PC-3 (cell line): Measurements from ENCODE around the gene C12orf57. TPM values are rescaled to one million over a fixed set of nuclear protein-coding genes. Genes with fewer than 3 reads are reported as not detected.

Experiments used
- ATAC-seq: fragments of 200-7000 bp; cut with Tn5 transposase; 2 replicates; pipeline ENCODE4 v1.9.1; 2020; ENCODE audit warnings: mild to moderate bottlenecking, moderate library complexity
- BruUV-seq: library from RNA; stranded (reverse); fragments of 400-500 nt; replicated peaks from 2 replicates; lab custom pipeline; 2021; lab: Mats Ljungman, UMichigan
- CTCF ChIA-PET: fragments of 300-600 bp; sonication (Branson Sonifier 250); formaldehyde crosslinking; loops from one replicate; lab custom pipeline; 2022; ENCODE audit warnings: antibody characterized with exemption; lab: Charles Lee
- POLR2A ChIA-PET: fragments of 300-600 bp; sonication (Branson Sonifier 250); formaldehyde crosslinking; loops from one replicate; lab custom pipeline; 2022; ENCODE audit warnings: antibody characterized with exemption; ENCODE audit not compliant: unreplicated experiment; lab: Charles Lee
- DNase-seq: peaks from one replicate; pipeline ENCODE4 v3.0.0-alpha.2; 2015
- H2AFZ ChIP-seq: fragments of 300-600 bp; sonication (generic); 2 replicates; pipeline ENCODE4 v1.6.0; 2016; ENCODE audit warnings: antibody characterized with exemption, low read length
- H3F3A ChIP-seq: fragments of 300-600 bp; sonication (generic); one replicate; pipeline ENCODE4 v1.6.0; 2017; ENCODE audit warnings: antibody characterized with exemption, low read length, control low read depth, mild to moderate bottlenecking; ENCODE audit not compliant: unreplicated experiment
- H3K27ac ChIP-seq: fragments of 300-600 bp; sonication (generic); 2 replicates; pipeline ENCODE4 v1.5.1; 2016; ENCODE audit warnings: mild to moderate bottlenecking, low read length
- H3K27me3 ChIP-seq: fragments of 300-600 bp; sonication (generic); 2 replicates; pipeline ENCODE4 v1.6.1; 2016; ENCODE audit warnings: low read length, mixed read lengths
- H3K36me3 ChIP-seq: fragments of 300-600 bp; sonication (generic); 2 replicates; pipeline ENCODE4 v1.6.1; 2016; ENCODE audit warnings: low read depth, mixed run types, low read length, mixed read lengths
- H3K4me1 ChIP-seq: fragments of 300-600 bp; sonication (generic); 2 replicates; pipeline ENCODE4 v1.5.1; 2016; ENCODE audit warnings: low read length; ENCODE audit not compliant: insufficient read depth
- H3K4me2 ChIP-seq: fragments of 300-600 bp; sonication (generic); 2 replicates; pipeline ENCODE4 v1.6.0; 2016; ENCODE audit warnings: low read length
- H3K4me3 ChIP-seq: fragments of 300-600 bp; sonication (generic); 2 replicates; pipeline ENCODE4 v1.5.1; 2016; ENCODE audit warnings: mild to moderate bottlenecking, low read length, mixed read lengths
- H3K79me2 ChIP-seq: fragments of 300-600 bp; sonication (generic); 2 replicates; pipeline ENCODE4 v1.6.1; 2017; ENCODE audit warnings: low read length, mixed read lengths
- H3K9ac ChIP-seq: fragments of 300-600 bp; sonication (generic); 2 replicates; pipeline ENCODE4 v1.6.0; 2016; ENCODE audit warnings: mild to moderate bottlenecking, low read length
- H3K9me2 ChIP-seq: fragments of 300-600 bp; sonication (generic); replicated peaks from 2 replicates; pipeline ENCODE4 v1.6.1; 2016; ENCODE audit warnings: mixed run types, low read length, mixed read lengths
- H3K9me3 ChIP-seq: fragments of 300-600 bp; sonication (generic); 2 replicates; pipeline ENCODE4 v1.6.1; 2016; ENCODE audit warnings: low read length, mixed read lengths
- H4K20me1 ChIP-seq: fragments of 300-600 bp; sonication (generic); 2 replicates; pipeline ENCODE4 v1.6.1; 2016; ENCODE audit warnings: low read length, mixed read lengths
- EZH2 ChIP-seq: fragments of 300-600 bp; sonication (generic); IDR thresholded peaks from one replicate; pipeline ENCODE4 v1.6.1; 2017; ENCODE audit warnings: antibody characterized with exemption, mild to moderate bottlenecking, low read length; ENCODE audit not compliant: unreplicated experiment
- EZH2phosphoT487 ChIP-seq: fragments of 300-600 bp; sonication (generic); IDR thresholded peaks from 2 replicates; pipeline ENCODE4 v1.6.1; 2018; ENCODE audit warnings: mild to moderate bottlenecking, antibody characterized with exemption, low read length, borderline replicate concordance
- intact Hi-C: fragments of 100-400 bp; cut with micrococcal nuclease; formaldehyde crosslinking; loops from 2 replicates; pipeline ENCODE4 v1.9.0; 2023
- total RNA-seq: library from RNA; depleted of rRNA; stranded (reverse); fragments of >200 nt; gene quantifications from 2 replicates; pipeline ENCODE4 v1.2.3, GENCODE V29; 2014
- TF ChIP-seq, protein P1 (sequence below): fragments of 300-600 bp; sonication (generic); conservative IDR thresholded peaks from 2 replicates; pipeline ENCODE4 v1.5.1; 2017; ENCODE audit warnings: antibody characterized with exemption, low read depth, mild to moderate bottlenecking, low read length

Gene C12orf57
- total RNA-seq, 1 experiment from 2014 or later = 125 TPM

DNA sequence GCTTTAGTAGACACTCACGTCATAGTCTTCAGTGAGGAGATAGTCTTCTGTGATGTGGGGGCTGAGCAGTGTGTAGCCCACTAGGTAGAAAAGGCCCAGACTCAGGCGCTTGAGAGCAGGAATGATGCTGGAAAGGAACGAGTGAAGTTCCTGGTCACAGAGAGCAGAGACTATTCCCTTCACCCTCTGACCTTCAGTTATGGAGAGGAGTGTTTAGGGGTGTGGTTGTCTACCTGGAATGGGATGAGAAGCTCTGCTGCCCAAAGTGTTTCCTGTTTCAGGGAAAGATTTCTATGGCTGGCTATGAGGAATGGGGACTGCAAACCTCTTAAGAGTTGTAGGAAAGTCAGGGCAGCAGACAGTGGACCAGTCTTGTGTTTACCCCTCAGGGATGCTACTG, 35.6 kb downstream of the C12orf57 start:
- ATAC-seq = no peak
- POLR2A ChIA-PET = no interaction called here
- CTCF ChIA-PET = no interaction called here
- TF ChIP-seq, protein P1, sequence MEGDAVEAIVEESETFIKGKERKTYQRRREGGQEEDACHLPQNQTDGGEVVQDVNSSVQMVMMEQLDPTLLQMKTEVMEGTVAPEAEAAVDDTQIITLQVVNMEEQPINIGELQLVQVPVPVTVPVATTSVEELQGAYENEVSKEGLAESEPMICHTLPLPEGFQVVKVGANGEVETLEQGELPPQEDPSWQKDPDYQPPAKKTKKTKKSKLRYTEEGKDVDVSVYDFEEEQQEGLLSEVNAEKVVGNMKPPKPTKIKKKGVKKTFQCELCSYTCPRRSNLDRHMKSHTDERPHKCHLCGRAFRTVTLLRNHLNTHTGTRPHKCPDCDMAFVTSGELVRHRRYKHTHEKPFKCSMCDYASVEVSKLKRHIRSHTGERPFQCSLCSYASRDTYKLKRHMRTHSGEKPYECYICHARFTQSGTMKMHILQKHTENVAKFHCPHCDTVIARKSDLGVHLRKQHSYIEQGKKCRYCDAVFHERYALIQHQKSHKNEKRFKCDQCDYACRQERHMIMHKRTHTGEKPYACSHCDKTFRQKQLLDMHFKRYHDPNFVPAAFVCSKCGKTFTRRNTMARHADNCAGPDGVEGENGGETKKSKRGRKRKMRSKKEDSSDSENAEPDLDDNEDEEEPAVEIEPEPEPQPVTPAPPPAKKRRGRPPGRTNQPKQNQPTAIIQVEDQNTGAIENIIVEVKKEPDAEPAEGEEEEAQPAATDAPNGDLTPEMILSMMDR = no peak
- no peak for TF ChIP-seq EZH2phosphoT487
- no peak for TF ChIP-seq EZH2
- Histone ChIP-seq H4K20me1 (no peaks in the 10 kb centered on the region), H3K27ac (no peak overlapping the region), H3K79me2 (no peaks in the 10 kb centered on the region), H3K4me2 (no peak overlapping the region), H3K4me1 (no peaks in the 10 kb centered on the region), H3F3A (no peaks in the 10 kb centered on the region), H3K9me3 (no peaks in the 10 kb centered on the region), H2AFZ (no peak overlapping the region), H3K4me3 (no peak overlapping the region), H3K9me2 (no peaks in the 10 kb centered on the region), H3K9ac (no peak overlapping the region), H3K27me3 (no peaks in the 10 kb centered on the region), H3K36me3 (peaks cover 21% of the 10 kb centered on the region)
- BruUV-seq = no TSS peak
- DNase-seq = no peak
- intact Hi-C loops = no loop called here

- no peaks in the 10 kb centered on the region for H3K79me2 ChIP-seq
- no peaks in the 10 kb centered on the region for H3K4me1 ChIP-seq
- H3K27me3 ChIP-seq = no peaks in the 10 kb centered on the region
- DNase-seq (no peak), ATAC-seq (no peak)
- no peak overlapping the region for H2AFZ ChIP-seq
- no peak overlapping the region for H3K9ac ChIP-seq
- H3F3A ChIP-seq = no peaks in the 10 kb centered on the region
- H3K4me2 ChIP-seq = no peak overlapping the region
- H3K9me3 ChIP-seq = no peaks in the 10 kb centered on the region
- H3K9me2 ChIP-seq = no peaks in the 10 kb centered on the region
- H4K20me1 ChIP-seq = no peaks in the 10 kb centered on the region
- BruUV-seq = no TSS peak
- peaks cover 15% of the 10 kb centered on the region for H3K36me3 ChIP-seq
- no peak overlapping the region for H3K27ac ChIP-seq
- CTCF ChIA-PET = no interaction called here
- POLR2A ChIA-PET = no interaction called here
- H3K4me3 ChIP-seq = no peak overlapping the region
- TF ChIP-seq, protein P1 = no peak
- TF ChIP-seq EZH2 = no peak
- TF ChIP-seq EZH2phosphoT487 = no peak
- intact Hi-C loops = no loop called here
These were observed 36.3 kb downstream of the C12orf57 start for GRCh38 chr12:6980075-6980474.

DNA sequence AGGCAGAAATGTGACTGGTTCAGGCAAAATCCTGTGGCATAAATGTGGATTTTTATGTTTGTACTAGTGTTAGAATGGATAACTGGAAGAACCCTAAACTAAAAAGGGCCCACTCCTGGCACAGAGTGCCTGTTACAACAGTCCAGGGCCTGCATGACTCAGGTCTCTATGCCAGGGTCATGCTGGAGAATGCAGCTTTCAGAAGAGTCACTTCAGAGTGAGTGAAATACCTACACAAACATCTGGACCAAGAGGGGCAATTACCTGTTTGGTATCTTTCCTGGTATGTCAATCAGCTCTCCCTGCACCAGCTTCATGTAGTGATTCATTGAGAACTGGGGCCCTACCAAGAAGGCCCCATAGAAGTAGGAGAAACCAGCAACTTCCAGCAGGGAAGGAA, 36.9 kb downstream of the C12orf57 start:
- Histone ChIP-seq H3K4me2 (no peak overlapping the region), H3K27me3 (no peaks in the 10 kb centered on the region), H4K20me1 (no peaks in the 10 kb centered on the region), H3K4me3 (no peak overlapping the region), H3K36me3 (peaks cover 8% of the 10 kb centered on the region; the same call in 1 of the 2 replicates), H3K27ac (no peak overlapping the region), H3K9ac (no peak overlapping the region), H3K79me2 (no peaks in the 10 kb centered on the region), H3K9me2 (no peaks in the 10 kb centered on the region), H3K9me3 (no peaks in the 10 kb centered on the region), H2AFZ (no peak overlapping the region), H3F3A (no peaks in the 10 kb centered on the region), H3K4me1 (no peaks in the 10 kb centered on the region)
- ChIA-PET POLR2A (no interaction called here), CTCF (no interaction called here)
- no peak for ATAC-seq
- no peak for DNase-seq
- intact Hi-C loops = no loop called here
- no TSS peak for BruUV-seq
- TF ChIP-seq EZH2 = no peak
- TF ChIP-seq, protein P1 = no peak
- no peak for TF ChIP-seq EZH2phosphoT487
